Activated naive CD4-positive, alpha-beta T cell treated with anti-CD3 and anti-CD28 coated beads, Interleukin-2, amount 10 ng/mL, durations not matched to agents 7 days and 5 days (primary cell): Measurements from ENCODE around the gene PNCK.

Experiments used
- CTCF ChIA-PET: fragments of 350-600 bp; sonication (Branson Sonifier 250); formaldehyde crosslinking; loops from one replicate; lab custom pipeline; 2021; ENCODE audit warnings: antibody characterized with exemption; lab: Charles Lee
- DNase-seq: peaks from one replicate; pipeline ENCODE4 v3.0.0-alpha.2; 2020
- H3K27ac Mint-ChIP-seq: one replicate; pipeline ENCODE4 v1.8.0; 2021; ENCODE audit warnings: mild to moderate bottlenecking, moderate library complexity, mixed read lengths
- H3K27me3 Mint-ChIP-seq: one replicate; pipeline ENCODE4 v1.8.0; 2021; ENCODE audit warnings: mild to moderate bottlenecking, mixed read lengths
- H3K36me3 Mint-ChIP-seq: one replicate; pipeline ENCODE4 v1.8.0; 2021; ENCODE audit warnings: mixed read lengths
- H3K4me1 Mint-ChIP-seq: one replicate; pipeline ENCODE4 v1.8.0; 2021; ENCODE audit warnings: mixed read lengths
- H3K4me3 Mint-ChIP-seq: one replicate; pipeline ENCODE4 v1.8.0; 2021; ENCODE audit warnings: mild to moderate bottlenecking, moderate library complexity, mixed read lengths
- H3K9me3 Mint-ChIP-seq: one replicate; pipeline ENCODE4 v1.8.0; 2021; ENCODE audit warnings: mixed read lengths

PNCK gene

DNA sequence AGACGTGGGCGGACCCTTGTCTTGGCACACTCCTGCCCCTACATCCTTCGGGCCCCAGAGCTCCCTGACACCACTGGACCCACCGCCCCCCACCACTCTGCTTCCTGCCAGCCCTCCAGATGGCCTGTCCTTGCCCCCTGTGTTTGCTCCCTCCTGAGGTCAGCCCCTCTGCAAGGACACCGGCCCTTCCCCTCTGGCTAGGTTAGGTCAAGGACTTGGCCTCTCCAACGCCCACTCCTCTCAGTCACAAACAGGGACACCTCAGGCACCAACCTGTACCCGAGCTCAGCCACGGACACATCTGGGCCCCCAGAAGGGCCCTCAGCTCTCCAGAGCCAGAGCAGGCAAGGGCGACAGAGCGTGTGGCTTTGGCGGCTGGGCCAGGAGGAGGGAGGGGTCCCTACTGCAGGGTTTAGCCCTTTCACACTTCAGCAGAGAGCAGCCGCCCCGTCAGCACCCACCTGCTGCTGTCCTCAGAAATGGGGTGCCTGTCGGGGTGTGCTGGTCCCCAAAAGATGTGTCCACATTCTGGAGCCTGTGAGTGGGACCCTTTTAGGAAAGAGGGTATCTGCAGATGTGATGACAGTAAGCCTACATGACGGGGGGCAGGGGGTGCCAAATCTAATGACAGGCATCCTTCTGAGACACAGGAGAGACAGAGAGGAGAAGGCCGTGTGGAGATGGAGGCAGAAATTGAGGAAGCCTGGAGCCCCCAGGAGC, 50.1 kb downstream of the PNCK start:
- Mint-ChIP-seq H3K27me3 (peaks cover 30% of the 10 kb centered on the region), H3K36me3 (no peaks in the 10 kb centered on the region), H3K4me1 (no peaks in the 10 kb centered on the region), H3K27ac (no peak overlapping the region), H3K4me3 (no peak overlapping the region), H3K9me3 (no peaks in the 10 kb centered on the region)
- CTCF ChIA-PET, result no interaction called here
- no peak for DNase-seq

DNA sequence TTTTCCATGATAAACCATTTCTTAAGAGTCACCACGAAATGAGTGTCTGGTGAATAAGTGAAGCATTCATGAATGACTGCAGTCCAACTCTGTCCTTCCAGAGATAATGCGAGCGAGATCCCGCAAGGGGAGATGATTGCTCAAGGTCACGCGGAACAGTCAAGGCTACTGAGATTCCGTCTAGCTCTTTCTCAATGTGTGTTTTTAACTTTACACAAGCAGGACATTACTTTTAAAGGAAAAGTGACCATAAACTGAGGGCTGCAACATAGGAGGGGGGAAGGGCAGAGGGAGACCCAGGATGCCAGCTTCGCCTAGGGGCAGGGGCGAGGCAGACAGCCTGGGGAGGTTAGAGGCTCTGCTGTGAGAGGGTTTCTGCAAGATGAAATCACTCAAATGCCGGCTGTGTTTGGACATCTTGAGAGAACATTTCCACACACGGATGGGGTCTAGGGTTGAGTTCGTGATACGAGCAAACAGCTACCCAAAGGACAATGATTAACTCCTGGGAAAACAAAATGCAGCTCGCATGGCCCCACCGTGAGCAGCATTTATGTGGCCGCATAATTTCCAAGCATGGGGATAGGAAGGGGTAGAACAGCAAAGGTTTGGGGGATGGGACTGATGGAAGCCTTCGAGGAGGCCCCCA, 50.8 kb downstream of the PNCK start:
- H3K4me3 Mint-ChIP-seq, result no peak overlapping the region
- H3K27ac Mint-ChIP-seq, result no peak overlapping the region
- H3K9me3 Mint-ChIP-seq, result no peaks in the 10 kb centered on the region
- DNase-seq, result no peak
- no peaks in the 10 kb centered on the region for H3K36me3 Mint-ChIP-seq
- CTCF ChIA-PET, result no interaction called here
- peaks cover 35% of the 10 kb centered on the region for H3K27me3 Mint-ChIP-seq
- no peaks in the 10 kb centered on the region for H3K4me1 Mint-ChIP-seq

DNA sequence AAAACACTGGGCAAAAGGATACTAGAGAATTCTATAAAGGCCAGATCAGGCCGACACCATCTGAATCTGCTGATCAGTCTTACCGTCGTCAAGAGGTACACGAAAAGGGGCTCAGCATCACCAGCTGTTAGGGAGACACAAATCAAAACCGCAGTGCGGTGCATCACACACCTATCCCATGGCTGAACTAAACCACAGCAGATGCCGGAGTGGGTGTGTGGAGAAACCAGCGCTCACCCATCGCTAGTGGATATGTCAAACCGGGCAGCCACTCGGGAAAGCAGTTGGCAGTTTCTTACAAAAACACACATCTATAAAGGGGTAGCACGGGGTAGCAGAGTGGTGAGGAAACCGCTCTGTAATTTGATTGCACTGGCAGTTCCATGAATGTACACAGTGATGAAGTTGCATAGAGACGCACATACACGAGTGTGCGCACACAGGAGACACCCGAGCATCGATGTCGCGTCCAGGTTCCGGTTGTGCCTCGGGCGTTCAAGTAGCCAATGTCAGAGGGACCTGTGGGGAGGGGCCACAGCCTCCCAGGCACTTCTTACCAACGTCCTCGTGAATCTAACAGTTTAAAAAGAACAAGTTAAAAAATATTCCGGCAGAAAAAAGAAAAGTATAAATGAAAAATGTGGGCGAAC, 51.5 kb downstream of the PNCK start:
- Mint-ChIP-seq H3K9me3 (no peaks in the 10 kb centered on the region), H3K4me3 (no peak overlapping the region), H3K36me3 (no peaks in the 10 kb centered on the region), H3K27me3 (peaks cover 37% of the 10 kb centered on the region), H3K27ac (no peak overlapping the region), H3K4me1 (no peaks in the 10 kb centered on the region)
- CTCF ChIA-PET, result no interaction called here
- no peak for DNase-seq

DNA sequence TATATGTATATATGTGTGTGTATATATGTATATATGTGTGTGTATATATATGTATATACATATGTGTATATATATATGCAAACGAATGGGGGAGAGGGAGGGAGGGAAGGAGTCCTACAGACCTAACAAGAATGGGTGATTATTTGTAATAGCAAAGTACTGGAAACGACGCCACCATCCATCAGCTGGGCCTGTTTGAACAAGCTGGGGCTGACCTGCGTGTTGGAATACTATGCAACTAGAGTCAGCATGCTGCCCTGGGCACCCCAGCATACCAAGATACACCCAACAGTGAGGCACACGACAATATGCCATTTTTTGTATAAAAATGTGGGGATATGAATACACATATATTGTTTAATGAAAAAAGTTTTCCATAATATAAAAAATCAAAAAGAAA, 53.0 kb downstream of the PNCK start:
- Mint-ChIP-seq H3K27me3 (peaks cover 39% of the 10 kb centered on the region), H3K4me3 (no peak overlapping the region), H3K27ac (no peak overlapping the region), H3K36me3 (no peaks in the 10 kb centered on the region), H3K4me1 (no peaks in the 10 kb centered on the region), H3K9me3 (no peaks in the 10 kb centered on the region)
- CTCF ChIA-PET, result no interaction called here
- DNase-seq, result no peak
